Stomach smooth muscle (tissue), 2 donors: ENCODE measurements around the gene TSPAN32.
A peak's percentile ranks its signal among the peaks of the same experiment; 100 is the strongest.

Source experiments
- H3K27ac ChIP-seq: one replicate; pipeline ENCODE4 v1.7.0; 2013; ENCODE audit warnings: mild to moderate bottlenecking, low read length, inconsistent platforms
- H3K27me3 ChIP-seq, 2 donors: one replicate each; pipeline ENCODE4 v1.7.0; 2013; ENCODE audit warnings: low read length in 2 of 2; ENCODE audit not compliant: insufficient read depth in 2 of 2, control insufficient read depth in 1 of 2
- H3K36me3 ChIP-seq, 2 donors: one replicate each; pipeline ENCODE4 v1.7.0; 2013; ENCODE audit warnings: low read length in 2 of 2; ENCODE audit not compliant: control insufficient read depth in 2 of 2, insufficient read depth in 2 of 2
- H3K4me1 ChIP-seq: one replicate; pipeline ENCODE4 v1.7.0; 2013; ENCODE audit warnings: low read length; ENCODE audit not compliant: control insufficient read depth, insufficient read depth
- H3K4me3 ChIP-seq, 2 donors: one replicate each; pipeline ENCODE4 v1.7.0; 2013; ENCODE audit warnings: low read length in 2 of 2
- H3K9ac ChIP-seq, 2 donors: one replicate each; pipeline ENCODE4 v1.7.0; 2013; ENCODE audit warnings: low read length in 2 of 2, mild to moderate bottlenecking in 1 of 2
- H3K9me3 ChIP-seq, 2 donors: one replicate each; pipeline ENCODE4 v1.7.0; 2013; ENCODE audit warnings: low read length in 2 of 2; ENCODE audit not compliant: control insufficient read depth in 2 of 2
- donor health status: healthy.
- donor health status: Pancreatic carcinoma.

The TSPAN32 gene

DNA sequence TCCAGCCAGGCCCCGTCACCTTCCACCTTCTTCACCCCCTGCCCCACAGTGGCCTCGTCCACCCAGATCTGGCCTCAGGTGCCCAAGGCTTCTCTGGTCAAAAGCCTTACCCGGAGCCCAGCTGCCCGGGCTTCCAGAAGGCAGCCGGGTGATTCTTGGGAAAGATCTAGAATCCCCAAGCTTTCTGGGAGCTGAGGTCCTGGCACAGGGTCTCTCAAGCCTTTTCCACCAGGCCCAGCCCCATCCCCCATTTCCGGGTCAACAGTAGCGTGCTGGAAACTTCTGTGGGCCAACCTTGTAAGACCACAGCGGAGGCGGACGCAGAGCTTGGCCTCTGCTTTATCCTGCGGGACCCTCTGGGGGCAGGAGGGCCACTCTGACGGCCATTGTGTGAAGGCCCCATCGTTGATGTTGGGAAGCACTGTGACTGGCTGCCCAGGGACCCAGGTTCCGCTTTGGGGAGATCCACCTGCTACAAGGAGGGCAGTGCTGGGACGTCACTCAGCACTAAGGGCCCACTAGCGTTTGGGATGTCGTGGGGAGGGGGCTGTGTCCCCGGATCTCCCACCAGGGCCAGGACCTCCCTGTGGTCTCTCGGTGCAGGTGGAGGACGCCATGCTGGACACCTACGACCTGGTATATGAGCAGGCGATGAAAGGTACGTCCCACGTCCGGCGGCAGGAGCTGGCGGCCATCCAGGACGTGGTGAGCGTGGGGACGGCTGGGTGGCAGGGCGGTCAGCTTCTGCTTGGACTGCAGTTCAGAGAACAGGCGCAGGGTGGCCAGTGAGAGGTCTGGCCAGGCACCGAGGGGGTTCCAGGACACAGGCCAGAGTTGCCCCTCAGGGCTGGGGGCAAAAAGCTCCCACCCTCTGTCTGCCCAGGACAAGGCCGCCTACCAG is 11.5 kb downstream of the TSPAN32 start:
- Histone ChIP-seq H3K36me3 (no peaks in the 10 kb centered on the region), H3K9me3 (peaks cover 0 to 10% of the 10 kb centered on the region in 2 donors), H3K9ac (peak overlapping the region in 1 of 2 donors; percentile 29), H3K4me1 (peaks cover 47% of the 10 kb centered on the region), H3K4me3 (no peak overlapping the region), H3K27me3 (no peaks in the 10 kb centered on the region), H3K27ac (peak overlapping the region; percentile 89)

DNA sequence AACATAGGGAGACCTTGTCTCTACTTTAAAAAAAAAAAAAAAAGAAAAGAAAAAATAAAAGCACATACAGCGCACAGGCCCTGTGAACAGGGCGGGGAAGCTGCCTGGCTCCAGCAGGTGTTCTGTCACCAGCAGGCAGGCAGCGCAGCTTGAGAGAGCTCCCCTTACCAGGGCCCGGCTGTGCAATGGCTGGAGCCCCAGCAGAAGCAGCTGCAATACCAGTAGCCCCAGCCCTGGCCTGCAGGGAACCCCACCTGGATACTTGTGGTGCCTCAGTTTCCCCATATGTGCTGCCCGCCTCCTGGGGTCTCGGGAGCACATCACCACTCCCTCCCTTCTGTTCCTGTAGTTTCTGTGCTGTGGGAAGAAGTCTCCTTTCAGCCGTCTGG is 12.3 kb downstream of the TSPAN32 start:
- H3K4me3 ChIP-seq: peak overlapping the region in 1 of 2 donors; percentile 35
- H3K4me1 ChIP-seq: peaks cover 47% of the 10 kb centered on the region
- H3K9ac ChIP-seq: peak overlapping the region in 1 of 2 donors; percentile 60
- peaks cover 0 to 10% of the 10 kb centered on the region in 2 donors for H3K9me3 ChIP-seq
- no peaks in the 10 kb centered on the region for H3K36me3 ChIP-seq
- no peaks in the 10 kb centered on the region for H3K27me3 ChIP-seq
- peak overlapping the region; percentile 89 for H3K27ac ChIP-seq

DNA sequence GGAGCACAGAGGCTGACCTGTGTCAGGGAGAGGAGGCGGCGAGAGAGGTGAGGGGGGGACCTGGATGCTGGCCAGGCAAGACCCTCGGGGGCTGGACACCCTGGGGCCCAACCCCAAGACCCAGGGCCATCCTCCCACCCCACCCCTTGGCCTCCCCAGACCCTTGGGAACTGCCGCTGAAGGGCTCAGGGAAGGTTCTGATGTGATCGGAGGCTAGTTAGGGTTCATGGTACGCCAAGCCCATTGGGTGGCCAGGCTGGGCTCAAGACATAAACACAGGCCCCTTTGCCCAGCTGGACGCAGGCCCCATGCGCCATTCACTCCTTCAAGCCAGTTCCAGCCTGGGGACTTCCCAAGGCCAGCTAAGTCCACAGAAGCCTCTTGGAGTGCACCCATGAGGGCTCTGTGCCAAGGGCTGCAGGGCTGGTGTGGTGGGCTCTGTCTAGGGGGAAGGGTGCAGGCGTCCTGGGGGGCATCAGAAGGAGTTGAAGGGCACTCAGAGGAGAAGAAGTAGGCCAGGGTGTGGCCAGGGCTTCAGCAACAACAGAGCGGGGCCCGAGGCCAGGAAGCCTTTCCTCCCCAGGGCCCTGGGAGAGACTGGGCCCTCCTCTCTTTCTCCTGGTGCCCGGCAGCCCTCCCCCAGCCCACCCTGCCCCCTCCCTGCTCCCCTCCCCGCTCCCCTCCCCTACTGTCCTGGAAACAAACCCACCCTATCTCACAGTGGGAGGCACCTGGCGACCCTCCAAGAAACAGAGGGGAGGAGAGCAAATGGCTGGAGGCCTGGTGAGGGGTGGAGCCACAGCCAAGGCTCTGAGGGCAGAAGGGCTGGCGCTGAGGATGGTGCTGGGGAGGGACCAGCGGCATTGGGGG is 12.9 kb downstream of the TSPAN32 start:
- Histone ChIP-seq H3K4me3 (peak overlapping the region in 1 of 2 donors; percentile 57), H3K27me3 (no peaks in the 10 kb centered on the region), H3K27ac (peak overlapping the region; percentile 89), H3K9me3 (peaks cover 0 to 10% of the 10 kb centered on the region in 2 donors), H3K9ac (peak overlapping the region; percentile 51 to 60), H3K4me1 (peaks cover 47% of the 10 kb centered on the region), H3K36me3 (no peaks in the 10 kb centered on the region)

DNA sequence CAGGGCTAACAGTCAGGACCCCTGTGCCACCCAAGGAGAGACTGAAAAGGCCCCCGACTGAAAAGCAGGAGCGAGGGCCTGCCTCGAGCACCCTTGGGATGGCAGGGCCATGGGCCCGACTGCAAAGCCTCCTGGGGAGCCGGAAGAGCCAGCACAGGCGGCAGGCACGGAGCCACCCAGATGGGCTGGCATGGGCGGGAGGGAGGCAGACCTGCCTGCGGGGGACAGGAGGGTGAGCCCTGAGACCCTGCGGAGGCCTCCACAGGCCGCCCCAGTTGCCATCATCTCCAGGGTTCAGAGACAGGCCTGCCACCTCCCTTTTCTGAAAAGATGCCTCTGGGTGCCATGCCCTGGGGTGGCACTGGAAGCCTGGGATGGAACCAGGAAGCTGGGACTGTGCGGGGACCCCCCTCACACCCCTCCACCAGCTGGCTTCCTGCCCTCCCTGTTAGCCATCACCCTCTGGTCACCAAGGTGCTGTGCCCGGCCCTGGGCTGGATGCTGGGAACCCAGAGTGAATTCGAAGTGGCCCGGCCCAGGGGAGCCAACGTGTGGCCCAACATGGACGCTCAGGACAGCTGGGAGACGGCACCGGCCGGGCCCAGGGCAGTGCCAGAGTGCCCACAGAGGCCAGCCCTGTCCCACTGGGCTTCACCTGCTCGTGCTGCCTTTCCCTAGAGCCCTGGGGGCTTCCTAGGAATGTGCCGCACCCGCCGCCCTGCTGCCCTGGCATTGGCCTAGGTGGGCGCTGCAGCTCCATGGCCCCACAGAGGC is 13.8 kb downstream of the TSPAN32 start:
- Histone ChIP-seq H3K27me3 (no peaks in the 10 kb centered on the region), H3K9me3 (peaks cover 0 to 10% of the 10 kb centered on the region in 2 donors), H3K4me3 (peak overlapping the region in 1 of 2 donors; percentile 57), H3K36me3 (no peaks in the 10 kb centered on the region), H3K9ac (peak overlapping the region; percentile 48 to 51), H3K4me1 (peaks cover 47% of the 10 kb centered on the region), H3K27ac (peak overlapping the region; percentile 88)

DNA sequence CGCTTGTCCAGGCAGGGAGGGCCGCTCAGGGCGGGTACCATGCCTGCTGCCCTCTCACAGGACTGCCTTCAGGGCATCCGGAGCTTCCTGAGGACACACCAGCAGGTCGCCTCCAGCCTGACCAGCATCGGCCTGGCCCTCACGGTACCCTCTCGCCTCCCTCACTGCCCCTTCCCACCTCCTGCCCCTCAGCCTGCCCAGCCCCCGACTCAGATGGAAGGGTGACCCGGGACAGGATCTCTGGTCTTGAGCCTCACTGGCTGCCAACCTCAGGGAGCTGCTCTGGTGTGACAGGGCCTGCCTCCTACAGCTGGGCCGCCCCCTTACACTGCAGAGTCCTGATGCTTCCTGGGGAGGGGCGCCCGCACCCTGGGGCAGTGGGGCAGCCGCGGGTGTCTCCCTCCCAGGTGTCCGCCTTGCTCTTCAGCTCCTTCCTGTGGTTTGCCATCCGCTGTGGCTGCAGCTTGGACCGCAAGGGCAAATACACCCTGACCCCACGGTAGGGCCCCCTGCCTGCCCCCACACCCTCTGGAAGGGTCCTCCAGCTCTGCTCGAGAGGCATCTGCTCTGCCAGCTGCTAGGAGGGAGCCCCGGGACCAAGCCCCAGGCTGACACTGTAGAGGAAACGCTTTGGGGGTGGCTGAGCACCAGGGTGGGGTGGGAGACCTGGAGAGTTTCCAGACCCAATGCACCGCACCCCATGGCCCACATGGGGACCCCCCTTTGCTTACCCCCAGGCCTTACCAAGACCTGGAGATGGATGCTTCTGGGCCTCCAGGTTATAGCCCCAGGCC is 14.6 kb downstream of the TSPAN32 start:
- no peaks in the 10 kb centered on the region for H3K36me3 ChIP-seq
- H3K27ac ChIP-seq: peak overlapping the region; percentile 88
- no peak overlapping the region for H3K9ac ChIP-seq
- H3K9me3 ChIP-seq: peaks cover 0 to 10% of the 10 kb centered on the region in 2 donors
- peaks cover 43% of the 10 kb centered on the region for H3K4me1 ChIP-seq
- no peaks in the 10 kb centered on the region for H3K27me3 ChIP-seq
- no peak overlapping the region for H3K4me3 ChIP-seq

DNA sequence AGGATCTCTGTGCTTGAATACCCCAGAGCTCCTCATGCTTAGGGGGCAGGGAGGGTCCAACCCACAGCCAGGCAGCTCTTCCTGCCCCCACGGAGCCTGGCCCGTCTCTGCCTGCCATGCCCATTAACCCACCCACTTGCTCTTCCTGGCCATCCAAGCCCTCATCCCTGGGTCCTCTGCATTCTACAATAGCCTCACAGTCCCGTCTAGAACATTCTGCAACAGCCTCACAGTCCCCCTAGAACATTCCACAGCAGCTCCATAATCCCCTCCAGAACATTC is 15.1 kb downstream of the TSPAN32 start:
- Histone ChIP-seq H3K36me3 (no peaks in the 10 kb centered on the region), H3K4me1 (peaks cover 39% of the 10 kb centered on the region), H3K9me3 (peaks cover 0 to 10% of the 10 kb centered on the region in 2 donors), H3K27ac (no peak overlapping the region), H3K9ac (no peak overlapping the region), H3K4me3 (no peak overlapping the region), H3K27me3 (no peaks in the 10 kb centered on the region)

DNA sequence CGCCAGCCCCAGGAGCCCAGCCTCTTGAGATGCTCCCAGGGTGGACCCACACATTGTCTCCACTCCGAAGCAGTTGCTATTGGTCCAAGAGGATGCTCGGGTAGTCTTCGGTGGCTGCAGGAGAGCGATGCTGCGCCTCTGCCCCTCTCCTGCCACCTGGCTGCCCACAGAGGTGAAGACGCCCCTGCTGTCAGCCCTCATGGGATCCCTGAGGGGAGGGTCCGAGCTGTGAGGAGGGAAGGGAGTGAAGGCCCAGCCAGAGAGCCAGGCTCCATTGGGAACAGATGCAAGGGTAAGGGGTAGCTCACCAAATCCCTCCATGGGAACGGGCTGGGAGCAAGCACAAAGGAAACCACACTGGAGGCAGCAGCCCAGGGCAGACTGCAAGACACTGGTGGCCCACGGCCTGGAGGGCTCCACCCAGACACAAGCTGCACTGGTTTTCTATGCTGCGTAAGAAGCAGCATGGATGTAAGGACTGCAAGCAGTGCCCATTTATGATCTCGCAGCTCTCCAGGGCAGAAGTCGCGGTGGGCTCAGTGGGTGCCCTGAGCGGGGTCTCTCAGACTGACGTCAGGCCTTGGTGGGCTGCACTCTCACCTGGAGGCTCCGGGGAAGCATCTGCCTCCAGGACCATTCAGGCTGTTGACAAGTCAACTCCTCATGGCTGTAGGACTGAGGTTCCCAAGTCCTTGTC is 15.7 kb downstream of the TSPAN32 start:
- Histone ChIP-seq H3K36me3 (no peaks in the 10 kb centered on the region), H3K9me3 (peaks cover 0 to 10% of the 10 kb centered on the region in 2 donors), H3K27me3 (no peaks in the 10 kb centered on the region), H3K27ac (no peak overlapping the region), H3K4me1 (peaks cover 34% of the 10 kb centered on the region), H3K4me3 (no peak overlapping the region), H3K9ac (no peak overlapping the region)

DNA sequence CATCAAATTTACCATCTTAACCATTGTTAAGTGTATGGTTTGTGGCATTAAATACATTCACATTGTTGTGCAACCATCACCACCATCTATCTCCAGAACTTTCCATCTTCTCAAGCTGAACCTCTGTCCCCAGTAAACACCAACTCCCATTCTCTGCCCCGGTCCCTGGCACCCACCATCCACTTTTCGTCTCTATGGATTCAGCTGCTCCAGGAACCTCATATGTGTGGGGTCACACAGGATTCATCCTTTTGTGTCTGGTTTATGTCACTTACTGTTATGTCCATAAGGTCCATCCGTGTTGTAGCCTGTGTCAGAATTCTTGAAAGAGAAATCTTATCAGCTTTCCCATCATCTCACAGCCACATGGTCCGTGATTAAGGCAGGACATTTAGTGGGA is 16.3 kb downstream of the TSPAN32 start:
- Histone ChIP-seq H3K27me3 (no peaks in the 10 kb centered on the region), H3K4me1 (peaks cover 29% of the 10 kb centered on the region), H3K4me3 (no peak overlapping the region), H3K36me3 (no peaks in the 10 kb centered on the region), H3K9me3 (peaks cover 0 to 10% of the 10 kb centered on the region in 2 donors), H3K27ac (no peak overlapping the region), H3K9ac (no peak overlapping the region)

DNA sequence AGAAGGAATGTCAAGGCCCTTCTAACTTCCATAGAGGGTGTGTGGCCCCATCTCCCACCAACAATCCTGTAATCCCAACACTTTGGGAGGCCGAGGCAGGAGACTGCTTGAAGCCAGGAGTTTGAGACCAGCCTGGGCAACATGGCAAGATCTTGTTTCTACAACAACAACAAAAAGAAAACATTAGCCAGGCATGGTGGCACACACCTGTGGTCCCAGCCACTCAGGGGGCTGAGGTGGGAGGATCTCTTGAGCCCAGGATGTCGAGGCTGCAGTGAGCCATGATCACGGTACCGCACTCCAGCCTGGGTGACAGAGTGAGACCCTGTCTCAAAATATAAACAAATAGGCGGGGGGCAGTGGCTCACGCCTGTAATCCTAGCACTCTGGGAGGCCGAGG is 16.9 kb downstream of the TSPAN32 start:
- H3K4me3 ChIP-seq: no peak overlapping the region
- H3K9ac ChIP-seq: no peak overlapping the region

More for the DNA sequence above, 16.9 kb downstream of the TSPAN32 start:
- no peak overlapping the region for H3K27ac ChIP-seq
- H3K4me1 ChIP-seq: peaks cover 23% of the 10 kb centered on the region
- H3K27me3 ChIP-seq: no peaks in the 10 kb centered on the region
- H3K9me3 ChIP-seq: peaks cover 0 to 10% of the 10 kb centered on the region in 2 donors
- H3K36me3 ChIP-seq: no peaks in the 10 kb centered on the region
